Kidney glomerular epithelial cell (primary cell): ENCODE data around the gene PAXX.

Experiments used
- DNase-seq: peaks from one replicate; lab custom pipeline; 2025; lab: John Stamatoyannopoulos, UW

The PAXX gene

DNA sequence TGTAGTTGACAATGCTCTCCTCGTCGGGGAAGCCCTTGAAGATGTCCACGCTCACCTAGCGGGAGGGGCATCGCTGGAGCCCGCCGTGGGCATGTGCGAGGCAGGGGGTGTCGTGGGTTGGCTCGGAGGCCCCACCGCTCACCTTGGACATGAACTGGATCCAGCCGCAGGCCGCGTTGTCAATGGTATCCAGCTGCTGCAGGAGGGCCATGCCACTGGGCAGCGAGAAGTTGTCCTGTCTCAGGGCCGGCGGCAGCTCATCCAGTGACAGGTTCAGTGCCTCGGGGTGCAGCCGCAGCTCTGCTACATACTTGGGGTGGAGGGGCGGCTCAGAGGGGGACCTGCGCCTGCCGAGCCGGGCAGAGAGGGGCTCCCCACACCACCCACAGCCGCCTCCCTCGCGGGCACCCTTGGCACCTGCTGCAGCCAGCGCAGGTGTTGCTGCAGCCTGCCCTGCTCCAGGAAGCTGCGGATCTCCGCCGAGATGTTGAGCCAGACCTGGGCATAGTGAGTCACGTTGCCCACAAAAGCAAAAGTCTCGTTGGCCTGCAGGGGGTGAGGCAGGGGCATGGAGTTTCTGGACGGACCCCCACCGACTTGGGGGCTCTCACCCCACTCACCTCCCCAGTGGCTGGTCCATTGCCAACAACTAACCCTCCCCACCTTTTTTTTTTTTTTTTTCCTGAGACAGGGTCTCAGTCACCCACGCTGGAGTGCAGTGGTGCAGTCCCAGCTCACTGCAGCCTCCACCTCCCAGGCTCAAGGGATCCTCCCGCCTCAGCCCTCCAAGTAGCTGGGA, 26.7 kb downstream of the PAXX start:
- no peak for DNase-seq

DNA sequence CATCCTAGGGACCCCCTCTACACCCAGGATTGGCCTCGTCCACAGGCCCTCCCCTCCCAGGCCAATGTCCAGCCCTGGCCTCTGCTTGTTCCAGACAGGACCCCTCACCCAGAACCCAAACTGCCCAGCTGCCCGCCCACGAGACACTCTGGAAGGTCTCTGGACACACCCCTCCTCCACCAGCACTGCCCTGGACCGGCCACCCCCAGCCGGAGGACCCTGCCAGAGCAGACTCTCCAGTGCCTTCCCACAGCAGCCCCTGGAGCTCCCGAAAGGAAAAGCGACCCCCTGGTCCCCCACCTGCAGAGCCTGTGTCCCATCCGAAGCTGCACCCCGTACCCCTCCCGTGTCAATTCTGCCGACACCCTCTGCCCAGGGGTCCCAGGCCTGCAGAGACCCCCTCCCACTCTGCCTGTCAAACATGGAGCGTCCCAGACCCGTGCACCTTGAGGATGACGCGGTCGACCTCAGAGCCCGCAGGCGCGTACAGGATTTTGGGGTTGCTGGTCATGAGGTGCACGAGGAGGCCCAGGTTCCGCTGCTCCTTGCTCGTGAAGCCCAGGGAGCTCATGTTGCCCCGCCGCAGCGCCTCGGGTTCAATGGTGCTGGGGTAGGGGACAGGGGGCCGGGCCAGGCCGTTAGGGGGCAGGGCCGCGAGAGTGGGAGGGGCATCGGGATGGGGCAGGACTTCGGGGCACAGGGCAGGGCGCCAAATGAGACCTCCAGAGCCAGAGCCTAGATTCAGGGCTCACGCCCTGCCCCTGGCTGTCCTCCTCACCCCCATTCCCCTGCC, 27.9 kb downstream of the PAXX start:
- no peak for DNase-seq

DNA sequence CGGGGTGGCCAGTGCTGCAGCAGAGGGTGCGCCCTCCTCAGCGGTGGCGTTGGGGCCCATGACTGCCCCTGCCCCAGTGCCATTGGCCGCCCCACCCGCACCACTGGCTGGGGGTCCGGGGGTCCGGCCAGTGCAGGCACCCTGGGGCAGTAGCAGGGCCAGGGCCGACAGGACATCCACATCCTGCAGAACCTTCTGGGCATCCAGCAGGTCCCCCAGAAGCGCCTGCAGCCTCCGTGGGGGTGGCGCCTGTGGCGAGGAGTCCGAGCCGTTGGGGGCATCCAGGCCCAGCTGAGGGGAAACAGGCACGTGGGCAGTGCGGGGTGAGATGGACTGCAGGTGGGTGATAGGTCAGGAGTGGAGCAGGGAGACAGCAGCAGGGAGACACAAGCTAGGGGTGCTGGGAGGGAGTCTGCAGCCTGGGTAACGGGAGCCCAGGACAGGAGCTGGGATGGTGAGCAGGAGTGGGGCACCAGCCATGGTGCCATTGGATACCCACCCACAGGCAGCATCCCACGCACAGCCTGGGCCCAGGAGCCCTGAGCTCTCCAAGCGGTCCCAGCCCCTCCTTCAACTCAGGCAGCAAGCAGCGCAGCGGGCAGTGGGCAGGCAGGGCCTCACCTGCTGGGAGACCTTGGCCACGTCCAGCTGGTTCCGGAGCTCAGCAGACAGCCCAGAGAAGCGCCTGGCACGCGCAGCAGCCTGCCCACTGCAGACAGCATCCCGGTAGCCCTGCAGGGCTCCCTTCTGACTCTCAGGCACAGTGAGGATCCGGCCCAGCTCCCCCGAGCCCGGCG, 28.7 kb downstream of the PAXX start:
- DNase-seq = no peak

DNA sequence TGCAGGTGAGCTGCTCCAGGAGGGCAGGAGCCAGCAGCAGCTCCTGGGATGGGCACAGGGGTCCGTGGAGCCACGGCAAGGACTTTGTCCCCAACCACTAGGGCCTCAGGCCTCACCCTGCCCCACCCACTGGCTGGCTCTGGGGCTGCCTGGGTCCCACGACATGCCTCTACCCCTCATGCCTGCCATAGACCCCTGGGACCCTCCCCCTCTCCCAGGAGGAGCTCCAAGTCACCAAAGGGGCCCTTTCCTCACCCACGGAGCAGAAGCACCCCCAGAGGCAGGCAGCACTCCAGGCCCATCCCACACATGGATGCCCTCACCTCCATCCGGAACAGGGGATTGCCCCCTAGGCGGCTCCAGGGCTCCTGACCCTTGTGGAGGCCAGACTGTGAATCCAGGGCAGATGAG, 29.4 kb downstream of the PAXX start:
- no peak for DNase-seq

DNA sequence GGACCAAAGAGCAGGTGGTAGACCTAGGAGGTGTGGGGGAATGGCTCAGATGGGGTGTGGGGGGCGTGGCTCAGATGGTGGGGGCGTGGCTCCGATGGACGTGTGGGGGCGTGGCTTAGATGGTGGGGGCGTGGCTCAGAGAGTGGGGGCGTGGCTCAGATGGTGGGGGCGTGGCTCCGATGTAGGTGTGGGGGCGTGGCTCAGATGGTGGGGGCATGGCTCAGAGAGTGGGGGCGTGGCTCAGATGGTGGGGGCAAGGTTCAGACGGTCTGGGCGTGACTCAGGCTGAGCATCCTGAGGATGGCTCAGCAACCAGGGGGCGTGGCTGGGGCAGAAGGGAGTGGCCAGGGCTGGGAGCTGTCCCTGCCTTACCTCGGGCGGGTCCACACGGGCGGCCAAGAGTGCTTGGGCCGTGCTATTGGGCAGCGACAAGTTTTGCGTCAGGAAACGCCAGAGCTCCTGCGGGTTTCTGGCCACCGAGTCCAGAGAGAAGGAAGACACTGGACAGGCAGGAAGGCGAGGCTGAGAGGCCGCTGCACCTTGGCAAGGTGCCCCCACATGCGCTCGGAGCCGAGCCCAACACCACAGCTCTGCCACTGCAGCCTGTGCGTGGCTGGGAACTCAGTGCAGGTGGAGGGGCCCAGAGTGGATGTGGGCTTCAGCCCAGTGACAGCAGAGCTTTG, 29.9 kb downstream of the PAXX start:
- peak; percentile 24 for DNase-seq

DNA sequence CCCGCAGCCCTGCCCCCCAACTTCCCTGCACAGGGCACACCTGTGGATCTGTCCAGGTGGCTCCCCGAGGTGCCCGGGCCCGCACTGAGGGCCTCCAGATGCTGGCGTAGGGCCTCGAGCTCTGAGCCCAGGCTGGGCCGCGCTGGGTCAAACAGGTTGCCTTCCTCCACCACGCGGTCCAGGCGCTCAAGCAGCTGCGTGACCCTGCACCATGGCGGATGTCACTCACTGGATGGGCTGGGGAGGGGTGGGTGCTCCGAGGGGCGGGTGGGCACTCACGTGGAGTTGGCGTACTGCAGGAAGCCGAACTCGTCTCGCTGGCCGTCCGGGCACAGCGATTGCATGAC, 30.4 kb downstream of the PAXX start:
- no peak for DNase-seq

DNA sequence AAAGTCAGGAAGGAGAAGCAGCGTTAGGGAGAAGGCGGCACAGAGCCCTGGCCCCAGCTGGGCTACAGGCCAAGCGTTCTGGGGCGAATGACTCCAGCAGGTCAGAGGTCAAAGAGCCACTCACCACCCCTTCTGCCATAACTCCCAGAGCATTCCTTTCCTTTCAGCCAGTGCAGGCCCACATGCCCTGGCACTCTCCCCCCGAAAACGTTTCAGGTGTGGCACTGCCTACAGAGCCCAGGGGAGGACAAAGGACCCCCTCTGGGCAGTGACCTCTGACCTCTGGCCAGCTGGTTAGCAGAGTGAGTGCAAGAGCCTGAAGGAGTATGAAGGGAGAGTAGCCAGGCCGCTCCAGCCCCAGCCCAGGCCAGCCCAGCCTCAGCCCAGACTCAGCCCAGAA, 30.9 kb downstream of the PAXX start:
- no peak for DNase-seq

DNA sequence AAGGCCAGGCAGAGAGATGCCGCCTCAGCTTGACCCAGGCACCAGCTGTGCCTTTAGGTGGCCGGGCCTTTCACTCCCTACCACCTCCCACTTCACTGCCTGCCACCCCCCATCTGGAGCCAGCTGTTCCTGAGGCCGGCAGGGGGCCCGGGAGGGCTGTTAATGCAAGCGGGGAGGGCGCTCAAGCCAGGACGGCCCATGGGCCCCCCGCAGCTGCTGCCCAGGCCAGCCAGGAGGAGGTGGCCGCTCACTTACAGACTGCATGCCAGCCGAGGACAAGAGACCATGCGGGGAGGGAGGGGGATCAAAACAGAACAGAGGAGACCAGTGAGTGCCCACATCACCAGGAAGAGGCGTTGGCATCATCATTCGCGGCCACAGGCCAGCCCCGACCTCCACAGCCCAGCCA, 31.4 kb downstream of the PAXX start:
- DNase-seq = no peak

DNA sequence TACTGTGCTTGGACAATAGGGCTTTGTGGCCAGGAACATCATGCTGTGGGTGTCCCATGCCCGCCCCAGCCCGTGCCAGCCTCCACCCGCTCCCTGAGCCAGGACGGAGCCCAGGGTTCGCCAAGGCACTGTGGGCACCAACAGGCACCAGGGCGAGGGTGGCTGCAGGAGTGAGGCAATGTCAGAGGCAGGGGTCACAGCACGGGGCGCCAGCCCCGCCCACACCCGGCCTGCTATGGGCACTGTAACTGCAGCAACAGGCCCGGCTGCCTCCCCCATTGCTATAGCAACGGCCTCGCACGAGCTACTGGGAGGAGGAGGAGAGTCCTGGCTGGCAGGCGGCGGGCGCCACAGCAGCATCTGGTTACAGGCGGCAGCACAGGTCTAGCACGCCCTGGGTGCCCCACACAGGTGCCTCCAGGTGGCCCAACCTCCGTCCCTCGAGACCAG, 33.3 kb downstream of the PAXX start:
- DNase-seq = peak; percentile 22

DNA sequence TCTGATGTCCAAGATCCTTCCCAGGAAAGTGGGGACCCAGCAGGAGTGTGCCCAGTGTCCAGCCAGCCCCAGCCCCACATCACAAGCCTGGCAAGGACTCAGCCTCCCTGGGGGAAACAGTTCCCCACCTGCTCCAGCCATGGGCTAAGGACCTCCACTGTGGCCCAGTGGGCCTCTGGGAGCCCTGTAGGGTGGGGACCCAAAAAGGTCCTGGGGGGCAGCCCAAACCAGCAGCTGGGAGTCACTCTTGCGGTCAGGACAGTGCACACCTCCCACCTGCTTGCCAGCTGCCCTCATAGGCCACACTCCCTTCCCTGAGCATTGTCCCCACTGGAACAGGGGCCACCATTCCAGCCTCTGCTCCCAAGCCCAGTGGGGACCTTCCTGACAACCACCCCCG, 34.2 kb downstream of the PAXX start:
- DNase-seq = no peak

DNA sequence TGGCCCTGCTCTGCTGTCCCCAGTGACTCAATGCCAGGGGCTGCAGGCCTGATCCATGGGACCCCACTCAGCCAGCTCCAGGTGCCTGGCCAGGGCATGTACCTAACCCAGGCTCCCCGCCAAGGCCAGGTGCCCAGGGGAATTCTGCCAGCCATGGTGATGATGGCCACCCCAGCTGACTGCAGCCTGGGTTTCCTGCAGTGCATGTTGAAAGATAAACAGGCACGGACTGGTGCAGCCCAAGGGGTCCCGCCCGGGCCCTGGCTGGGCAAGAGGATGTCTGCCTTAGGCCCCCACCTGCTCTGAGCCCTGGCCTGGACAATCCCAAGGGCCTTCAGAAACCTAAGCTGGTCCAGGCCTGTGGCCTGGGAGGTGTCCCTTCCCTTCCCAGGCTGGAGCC, 34.6 kb downstream of the PAXX start:
- no peak for DNase-seq

DNA sequence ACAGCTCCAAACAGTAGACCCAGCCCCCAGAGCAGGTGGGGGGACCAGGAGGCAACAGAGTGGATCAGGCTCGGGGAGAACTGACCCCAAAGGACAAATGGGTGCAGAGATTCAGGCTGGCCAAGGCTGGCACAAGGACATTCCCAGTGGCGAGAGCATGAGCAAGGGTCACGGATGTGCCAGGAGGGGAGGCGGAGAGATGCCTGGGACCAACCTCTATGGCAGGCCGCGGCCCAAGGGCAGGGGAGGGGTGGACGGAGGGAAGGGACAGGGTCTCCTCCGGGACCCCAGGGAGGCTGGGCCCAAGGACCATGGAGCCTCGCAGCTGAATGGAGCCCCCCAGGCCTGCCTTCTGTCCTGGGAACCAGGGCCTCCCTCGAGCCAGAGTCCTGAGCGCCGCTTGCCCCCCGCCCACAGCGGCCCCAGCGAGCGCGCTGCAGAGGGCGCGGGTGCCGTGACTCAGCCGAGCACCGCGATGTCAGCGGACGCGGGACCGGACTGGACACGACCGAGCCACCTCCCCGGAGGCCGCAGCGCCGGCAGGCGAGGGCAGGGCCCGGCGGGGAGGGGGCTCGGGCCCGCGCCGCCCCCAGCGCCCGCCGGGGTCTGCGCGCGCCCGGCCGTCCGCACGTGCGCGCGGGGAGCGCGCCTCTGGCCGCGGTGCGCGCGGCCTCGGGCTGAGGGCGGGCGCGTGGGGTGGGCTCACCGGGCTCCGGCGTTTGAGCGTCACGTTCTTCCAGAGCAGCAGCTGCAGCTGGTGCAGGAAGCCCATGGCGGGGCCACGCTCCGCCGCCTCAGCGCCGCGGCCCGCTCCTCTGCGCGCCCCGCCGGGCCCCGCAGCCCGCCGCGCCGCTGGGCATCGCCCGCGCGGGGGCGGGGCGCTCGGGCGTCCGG, 35.4 kb downstream of the PAXX start, which contains the start of gene ABCA2:
Gene ABCA2 (minus strand): TSS at position 869 of the 894 bp plus-strand sequence. CDS start 97 bp downstream, at position 772.
- DNase-seq = no peak

DNA sequence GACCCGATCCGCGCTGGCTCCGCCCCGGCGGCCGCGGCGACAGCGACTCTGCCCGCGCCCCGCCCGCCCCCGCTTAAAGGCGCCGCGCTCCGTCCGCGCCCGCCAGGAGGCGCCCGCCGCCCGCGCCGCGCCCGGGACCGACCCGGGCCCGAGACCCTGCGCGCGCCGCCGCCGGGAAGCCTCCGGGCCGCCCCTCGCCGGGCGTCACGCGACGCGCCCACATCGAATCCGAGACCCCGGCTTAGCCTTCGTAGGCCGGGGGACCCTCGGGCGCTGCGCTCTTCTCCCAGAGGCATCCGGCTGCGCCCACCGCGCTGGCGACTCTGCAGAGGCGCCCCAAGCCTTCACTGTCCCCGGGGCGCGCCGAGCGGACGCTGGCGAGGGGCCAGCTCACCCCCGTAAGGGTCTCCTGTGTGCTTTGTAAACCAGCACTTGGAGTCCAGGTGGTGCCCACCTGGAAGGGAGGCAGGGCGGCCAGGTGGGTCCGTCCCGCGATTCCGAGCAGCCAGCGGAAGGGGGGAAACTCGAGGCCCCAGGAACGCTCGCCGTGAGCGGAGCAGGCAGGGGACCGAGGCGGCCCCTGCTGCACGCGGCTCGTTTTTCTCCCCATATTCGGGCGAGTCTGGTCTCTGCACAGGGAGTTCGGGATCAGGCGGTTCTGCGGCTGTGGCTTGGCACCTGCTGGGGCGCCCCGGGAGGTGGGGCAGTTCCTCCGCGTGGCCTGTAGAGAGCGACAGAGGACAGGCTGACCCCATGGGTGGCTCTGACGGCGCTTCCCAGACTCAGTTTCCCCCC, 36.2 kb downstream of the PAXX start:
- DNase-seq = no peak

DNA sequence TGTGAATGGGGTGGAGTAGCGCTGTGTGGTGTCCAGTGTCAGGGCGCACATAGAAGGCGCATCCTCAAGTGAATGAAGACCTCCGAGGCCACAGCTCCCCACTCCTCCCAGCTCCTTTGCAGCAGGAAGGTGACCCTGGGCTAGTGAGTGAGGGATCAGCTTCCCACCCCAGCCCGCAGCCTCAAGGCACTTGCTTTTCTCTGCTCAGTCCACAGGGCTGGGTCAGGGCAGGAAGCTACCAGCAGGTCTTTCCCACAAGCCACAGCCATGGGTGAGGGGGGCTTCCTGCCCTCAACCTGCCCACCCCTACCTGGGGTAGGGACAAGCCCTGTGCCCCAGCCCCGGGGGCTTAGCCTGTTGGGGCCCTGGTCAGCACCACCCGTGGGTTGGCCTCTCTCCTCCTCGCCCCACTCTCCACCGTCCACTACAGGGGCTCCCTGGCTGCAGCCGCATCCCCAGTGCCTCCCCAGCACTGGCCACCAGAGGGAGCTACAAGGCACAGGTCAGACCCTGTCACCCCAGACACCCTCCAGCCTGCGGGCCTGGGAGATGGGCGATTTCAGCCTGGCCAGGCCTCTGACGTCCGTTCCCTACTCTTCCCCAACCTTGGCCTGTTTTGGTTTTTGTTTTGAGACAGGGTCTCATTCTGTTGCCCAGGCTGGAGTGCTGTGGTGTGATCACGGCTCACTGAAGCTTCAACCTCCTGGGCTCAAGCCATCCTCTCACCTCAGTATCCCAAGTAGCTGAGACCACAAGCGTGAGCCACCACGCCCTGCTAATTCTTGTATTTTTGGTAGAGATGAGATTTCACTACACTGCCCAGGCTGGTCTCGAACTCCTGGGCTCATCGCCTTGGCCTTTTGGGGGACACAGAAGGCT, 37.1 kb downstream of the PAXX start:
- DNase-seq = no peak

DNA sequence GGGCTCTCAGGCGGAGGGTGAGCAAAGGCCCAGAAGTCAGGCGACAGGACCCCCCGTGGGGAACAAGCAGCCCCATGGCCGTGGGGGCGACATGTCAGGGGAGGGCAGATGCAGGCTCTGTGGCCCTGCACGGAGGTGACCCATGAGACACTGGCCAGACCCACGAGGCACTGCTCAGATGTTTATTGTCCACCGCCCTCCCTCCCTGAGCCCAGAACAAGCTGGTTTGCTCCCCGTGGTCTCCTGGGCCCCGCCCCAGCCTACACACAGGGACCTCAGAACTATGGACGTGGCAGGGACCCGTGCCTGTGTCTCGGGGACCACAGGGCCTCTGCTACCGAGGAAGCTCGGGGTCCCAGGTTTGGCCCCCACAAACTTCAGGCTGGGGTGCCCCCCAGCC, 37.8 kb downstream of the PAXX start:
- DNase-seq = no peak

DNA sequence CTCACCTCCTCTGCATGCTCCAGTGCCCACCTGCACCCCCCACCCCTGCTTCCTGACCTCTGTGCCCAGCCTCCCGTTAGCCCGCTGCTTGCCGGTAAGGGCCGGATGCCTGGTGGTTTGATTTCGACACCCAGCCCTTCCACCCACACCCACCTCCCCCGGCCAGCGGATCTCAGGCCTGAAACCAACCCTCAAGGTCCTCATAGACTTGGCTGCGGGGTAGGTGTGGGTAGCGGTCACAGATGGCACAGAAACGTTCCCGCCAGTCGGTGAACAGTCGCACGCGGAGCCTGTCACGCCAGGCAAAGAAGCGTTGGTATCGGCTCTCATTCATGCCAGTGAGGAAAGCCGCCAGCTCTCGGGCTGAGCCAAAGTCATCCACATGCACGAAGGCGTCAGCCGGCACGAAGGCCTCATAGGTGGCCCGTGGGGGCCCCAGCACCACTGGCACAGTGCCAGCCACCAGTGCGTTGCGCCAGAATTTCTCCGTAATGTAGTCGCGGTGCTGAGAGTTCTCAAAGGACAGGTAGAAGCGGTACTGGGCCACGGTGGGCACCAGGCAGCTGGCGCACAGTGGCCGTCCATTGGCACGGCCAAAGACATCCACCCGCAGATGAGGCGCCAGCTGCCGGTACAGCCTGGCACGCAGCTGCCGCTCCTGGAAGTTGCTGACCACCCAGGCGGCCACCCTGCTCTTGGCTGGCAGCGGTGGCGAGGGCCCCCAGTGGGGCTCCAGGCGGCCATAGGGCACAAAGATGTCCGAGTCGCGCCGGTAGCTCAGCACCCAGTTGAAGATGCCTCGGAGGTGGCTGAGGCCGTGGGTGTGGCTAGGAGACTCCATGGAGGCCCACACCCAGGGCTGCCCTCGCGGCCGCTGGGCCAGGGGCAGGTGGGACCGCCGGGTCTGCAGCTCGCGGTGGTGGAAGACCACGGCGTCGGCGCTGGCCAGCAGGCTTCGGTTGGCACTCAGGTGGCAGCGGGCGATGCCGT, 38.6 kb downstream of the PAXX start:
- no peak for DNase-seq

DNA sequence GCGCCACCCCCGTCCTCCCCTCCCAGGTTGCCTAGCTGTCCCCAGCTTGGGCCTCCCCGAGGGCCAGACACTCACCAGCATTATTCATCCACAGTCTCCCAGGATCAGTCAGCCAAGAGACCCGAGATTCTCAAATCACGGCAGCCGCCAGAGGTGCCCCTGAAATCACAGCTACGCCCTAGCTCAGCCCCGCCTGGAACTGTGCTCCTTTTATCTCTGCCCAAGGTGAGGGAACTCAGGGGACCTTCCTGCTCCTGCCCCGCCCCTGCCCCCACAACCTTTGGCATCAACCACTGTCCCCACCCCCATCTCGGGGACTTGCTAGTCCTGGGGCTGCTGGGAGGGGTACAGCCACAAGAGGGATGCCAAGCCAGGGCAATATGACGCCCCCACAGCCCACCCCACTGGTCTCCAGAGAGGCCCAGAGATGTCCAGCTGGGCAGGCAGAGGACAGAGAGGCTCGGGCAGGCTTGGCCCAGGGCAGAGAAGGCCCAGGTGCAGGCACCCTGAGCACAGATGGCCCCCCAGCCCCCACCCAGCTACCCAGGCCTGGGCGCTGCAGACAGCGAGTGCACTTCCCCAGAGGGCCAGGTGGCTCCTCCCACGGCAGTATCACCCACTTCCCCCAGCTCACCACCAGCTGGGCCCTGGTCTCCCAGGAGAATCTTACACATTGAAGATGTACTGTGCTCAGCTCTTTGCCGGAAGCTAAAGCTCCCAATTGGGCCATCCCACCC, 39.9 kb downstream of the PAXX start, which contains the start of gene FUT7:
Gene FUT7 (minus strand): TSS at position 185 of the 737 bp plus-strand sequence. CDS start 97 bp downstream, at position 88.
- DNase-seq = no peak
